GF-D8 (cell line): ENCODE results near the gene FALEC.
"Not testable (repeated sequence)": the region's sequence is repeated elsewhere in the genome, so short reads cannot be mapped to it uniquely, and the experiment has no call there.

Experiments used
- DNase-seq: peaks from one replicate; lab custom pipeline; 2025; lab: John Stamatoyannopoulos, UW

FALEC gene

GRCh38 chr1:150558761-150559655 lies 43.5 kb downstream of the FALEC start:
- DNase-seq = no peak

GRCh38 chr1:150559656-150560010 lies 44.1 kb downstream of the FALEC start:
- DNase-seq = no peak

GRCh38 chr1:150560011-150560438 lies 44.5 kb downstream of the FALEC start:
- DNase-seq = peak; percentile 11

GRCh38 chr1:150560576-150561253 lies 45.2 kb downstream of the FALEC start:
- DNase-seq = peak; percentile 74

- peak; percentile 74 for DNase-seq
Measured at GRCh38 chr1:150561254-150561973, 45.9 kb downstream of the FALEC start.

GRCh38 chr1:150561974-150562445 lies 46.5 kb downstream of the FALEC start:
- peak; percentile 66 for DNase-seq

GRCh38 chr1:150562446-150563339 lies 47.1 kb downstream of the FALEC start:
- DNase-seq = peak; percentile 8

- DNase-seq = no peak
Measured at GRCh38 chr1:150563340-150564038, 47.9 kb downstream of the FALEC start.

- no peak for DNase-seq
Measured at GRCh38 chr1:150564051-150564991, 48.8 kb downstream of the FALEC start.

- not testable (repeated sequence) for DNase-seq
Measured at GRCh38 chr1:150565240-150565991, 49.9 kb downstream of the FALEC start.

GRCh38 chr1:150566589-150567340 lies 51.2 kb downstream of the FALEC start:
- no peak for DNase-seq

- peak; percentile 68 for DNase-seq
Measured at GRCh38 chr1:150567341-150567716, 51.8 kb downstream of the FALEC start.

- DNase-seq = no peak
Measured at GRCh38 chr1:150567717-150568593, 52.4 kb downstream of the FALEC start.

GRCh38 chr1:150568594-150568966 lies 53.0 kb downstream of the FALEC start:
- no peak for DNase-seq

GRCh38 chr1:150572918-150573647 lies 57.5 kb downstream of the FALEC start:
- DNase-seq = no peak

GRCh38 chr1:150573648-150574071 lies 58.1 kb downstream of the FALEC start:
- DNase-seq = not testable (repeated sequence)
